Body of pancreas (tissue), 4 donors: ENCODE data around the gene CACNA1H.

Experiments
- POLR2A ChIP-seq, 3 donors: fragments of 450-650 bp; IDR thresholded peaks; one replicate each; pipeline ENCODE4 v1.6.1; 2016; ENCODE audit warnings: antibody characterized with exemption in 3 of 3, mild to moderate bottlenecking in 2 of 3
- TF ChIP-seq, protein P1 (sequence below), 7 experiments: fragments of 450-650 bp in 4 of 7; fragments of 200-600 bp in 3 of 7; sonication (generic) in 3 of 7; IDR thresholded peaks; one replicate each; pipeline ENCODE4 v1.5.1; 2016 to 2019; ENCODE audit warnings: antibody characterized with exemption in 7 of 7

DNA sequence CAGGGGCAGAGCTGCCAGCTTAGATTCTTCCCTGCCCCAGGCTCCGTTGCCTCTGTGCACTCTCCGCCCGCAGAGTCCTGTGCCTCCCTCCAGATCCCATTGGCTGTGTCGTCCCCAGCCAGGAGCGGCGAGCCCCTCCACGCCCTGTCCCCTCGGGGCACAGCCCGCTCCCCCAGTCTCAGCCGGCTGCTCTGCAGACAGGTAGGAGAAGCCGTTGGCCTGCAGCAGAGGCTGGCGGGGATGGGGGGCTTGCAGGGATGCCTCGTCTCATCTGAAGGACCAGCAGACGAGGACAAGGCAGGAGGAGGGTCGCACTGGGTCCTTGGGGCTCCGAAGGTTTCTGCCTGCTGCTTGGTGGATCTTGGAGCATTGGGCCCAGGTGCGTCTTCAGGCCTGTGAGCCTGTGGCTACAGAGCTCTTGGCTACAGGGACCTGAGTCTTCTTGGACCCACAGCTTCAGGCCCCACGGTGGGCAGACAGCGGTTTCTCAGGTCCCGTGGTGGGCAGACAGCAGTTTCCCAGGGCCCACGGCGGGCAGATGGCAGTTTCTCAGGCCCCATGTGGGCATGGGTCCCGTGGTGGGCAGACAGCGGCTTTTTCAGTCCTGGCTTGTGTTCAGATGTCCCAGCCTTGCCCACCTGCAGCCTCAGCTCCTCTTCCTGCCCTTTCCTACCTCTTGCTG, 66.2 kb downstream of the CACNA1H start:
- no peak for TF ChIP-seq POLR2A (IDR thresholded peaks at IDR 0.05)
- TF ChIP-seq, protein P1, sequence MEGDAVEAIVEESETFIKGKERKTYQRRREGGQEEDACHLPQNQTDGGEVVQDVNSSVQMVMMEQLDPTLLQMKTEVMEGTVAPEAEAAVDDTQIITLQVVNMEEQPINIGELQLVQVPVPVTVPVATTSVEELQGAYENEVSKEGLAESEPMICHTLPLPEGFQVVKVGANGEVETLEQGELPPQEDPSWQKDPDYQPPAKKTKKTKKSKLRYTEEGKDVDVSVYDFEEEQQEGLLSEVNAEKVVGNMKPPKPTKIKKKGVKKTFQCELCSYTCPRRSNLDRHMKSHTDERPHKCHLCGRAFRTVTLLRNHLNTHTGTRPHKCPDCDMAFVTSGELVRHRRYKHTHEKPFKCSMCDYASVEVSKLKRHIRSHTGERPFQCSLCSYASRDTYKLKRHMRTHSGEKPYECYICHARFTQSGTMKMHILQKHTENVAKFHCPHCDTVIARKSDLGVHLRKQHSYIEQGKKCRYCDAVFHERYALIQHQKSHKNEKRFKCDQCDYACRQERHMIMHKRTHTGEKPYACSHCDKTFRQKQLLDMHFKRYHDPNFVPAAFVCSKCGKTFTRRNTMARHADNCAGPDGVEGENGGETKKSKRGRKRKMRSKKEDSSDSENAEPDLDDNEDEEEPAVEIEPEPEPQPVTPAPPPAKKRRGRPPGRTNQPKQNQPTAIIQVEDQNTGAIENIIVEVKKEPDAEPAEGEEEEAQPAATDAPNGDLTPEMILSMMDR (IDR thresholded peaks at IDR 0.05): no peak
